Activated effector memory CD4-positive, alpha-beta T cell treated with anti-CD3 and anti-CD28 coated beads, Interleukin-2, amount 50 U/mL, for 16 hours (primary cell): ENCODE measurements around the gene CMTM2.
A peak's percentile ranks its signal among the peaks of the same experiment; 100 is the strongest.
"Not testable (repeated sequence)": the region's sequence is repeated elsewhere in the genome, so short reads cannot be mapped to it uniquely, and the experiment has no call there.

Experiments used
- DNase-seq: peaks from one replicate; pipeline ENCODE4 v3.0.0-alpha.2; 2020

Gene CMTM2

GRCh38 chr16:66587881-66588600 is 8.8 kb downstream of the CMTM2 start:
- DNase-seq: no peak

GRCh38 chr16:66588981-66589713 is 9.9 kb downstream of the CMTM2 start:
- peak; percentile 83 for DNase-seq

DNA sequence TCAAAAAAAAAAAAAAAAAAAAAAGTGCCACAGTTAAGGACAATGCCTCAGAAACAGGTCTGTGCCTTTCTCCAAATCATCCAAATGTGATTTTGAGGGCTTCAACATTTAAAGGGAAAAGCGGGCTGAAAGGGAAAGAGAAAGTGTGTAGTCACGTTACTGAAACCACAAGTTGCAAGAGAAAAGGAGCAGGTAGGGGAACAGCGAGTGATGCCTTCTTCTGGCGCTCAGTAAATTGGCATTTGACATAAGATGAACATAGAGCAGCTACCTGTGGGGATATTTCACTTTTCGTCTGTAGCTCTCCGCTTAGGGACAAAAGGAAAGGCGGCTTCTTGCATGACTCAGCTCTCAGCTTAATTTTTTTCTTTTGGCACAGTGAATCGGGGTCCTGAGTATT is 11.1 kb downstream of the CMTM2 start:
- DNase-seq: no peak

GRCh38 chr16:66591018-66591417 is 11.8 kb downstream of the CMTM2 start:
- DNase-seq: no peak

GRCh38 chr16:66592241-66592640 is 13.0 kb downstream of the CMTM2 start:
- DNase-seq: no peak

DNA sequence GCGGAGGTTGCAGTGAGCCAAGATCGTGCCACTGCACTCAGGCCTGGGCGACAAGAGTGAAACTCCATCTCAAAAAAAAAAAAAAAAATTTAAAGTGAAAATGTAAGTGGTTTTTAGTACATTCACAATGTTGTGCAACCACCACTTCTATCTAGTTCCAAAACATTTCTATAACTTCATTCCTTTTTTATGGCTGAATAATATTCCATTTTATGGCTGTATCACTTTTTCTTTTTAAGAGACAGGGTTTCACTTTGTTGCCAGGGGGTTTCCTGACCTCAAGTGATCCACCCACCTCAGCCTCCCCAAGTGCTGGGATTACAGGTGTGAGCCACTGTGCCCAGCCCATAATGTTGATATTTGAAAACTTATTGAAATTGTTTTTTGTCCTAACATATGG is 13.6 kb downstream of the CMTM2 start:
- DNase-seq: no peak

- no peak for DNase-seq
Observed at GRCh38 chr16:66594739-66595138, 15.5 kb downstream of the CMTM2 start.

GRCh38 chr16:66596559-66596958 is 17.3 kb downstream of the CMTM2 start:
- not testable (repeated sequence) for DNase-seq

- DNase-seq: no peak
Observed at GRCh38 chr16:66596986-66597848, 18.0 kb downstream of the CMTM2 start.

- DNase-seq: no peak
Observed at GRCh38 chr16:66598111-66598510, 18.8 kb downstream of the CMTM2 start.

DNA sequence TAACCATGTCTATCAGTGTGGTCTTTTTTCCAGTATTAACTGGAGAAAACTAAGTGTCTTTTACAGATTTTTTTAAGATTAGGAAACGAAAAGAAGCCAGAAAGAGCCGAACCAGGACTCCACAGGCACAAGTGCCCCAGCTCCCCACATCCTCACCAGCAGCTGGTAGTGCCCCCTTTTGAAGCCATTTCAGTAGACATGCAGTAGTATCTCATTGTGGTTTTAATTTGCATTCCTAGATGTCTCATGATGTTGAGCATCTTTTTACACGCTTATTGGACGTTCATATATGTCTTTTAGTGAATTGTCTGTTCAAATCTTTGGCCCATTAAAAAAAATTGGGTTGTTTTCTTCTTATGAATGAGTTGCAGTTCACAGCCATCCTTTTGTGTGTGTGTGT is 20.5 kb downstream of the CMTM2 start:
- no peak for DNase-seq

DNA sequence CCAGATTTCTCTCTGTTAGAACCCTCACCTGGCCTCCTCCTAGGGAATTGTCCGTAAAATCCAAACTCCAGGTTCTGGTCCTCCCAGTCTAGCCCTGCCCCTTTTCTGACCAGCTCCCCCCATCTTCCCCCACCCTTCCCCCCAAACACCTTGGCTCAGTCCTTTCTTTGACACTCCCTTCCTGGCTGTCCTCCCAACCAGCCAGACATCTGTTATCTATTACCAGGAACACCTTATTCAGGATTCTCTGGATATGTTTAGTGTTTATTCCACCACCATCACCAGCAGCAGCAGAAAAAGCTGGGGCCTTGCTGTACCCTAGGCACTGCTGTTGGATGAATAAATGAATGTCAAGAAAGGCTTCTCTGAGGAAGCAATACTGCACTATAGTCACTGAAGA is 21.2 kb downstream of the CMTM2 start:
- no peak for DNase-seq

DNA sequence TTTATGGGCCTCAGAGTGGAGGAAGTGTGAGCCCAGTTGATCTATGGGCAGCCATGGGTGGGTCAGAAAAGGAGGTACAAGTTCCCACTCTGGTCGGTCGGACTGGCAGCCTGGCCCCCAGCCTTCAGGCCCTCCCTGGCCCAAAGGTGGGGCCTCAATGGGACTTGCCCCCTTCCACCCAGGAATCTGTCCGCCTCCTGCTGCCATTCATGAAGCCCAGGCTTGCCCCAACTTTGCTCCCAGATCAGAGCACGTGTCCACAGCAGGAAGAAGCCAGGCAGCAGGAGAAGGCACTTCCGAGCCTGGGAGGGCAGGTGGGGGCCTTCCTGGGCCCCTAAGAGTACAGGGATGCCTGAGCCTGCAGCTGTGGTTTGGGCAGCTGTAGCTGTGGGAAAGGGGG is 22.2 kb downstream of the CMTM2 start:
- DNase-seq: no peak

DNA sequence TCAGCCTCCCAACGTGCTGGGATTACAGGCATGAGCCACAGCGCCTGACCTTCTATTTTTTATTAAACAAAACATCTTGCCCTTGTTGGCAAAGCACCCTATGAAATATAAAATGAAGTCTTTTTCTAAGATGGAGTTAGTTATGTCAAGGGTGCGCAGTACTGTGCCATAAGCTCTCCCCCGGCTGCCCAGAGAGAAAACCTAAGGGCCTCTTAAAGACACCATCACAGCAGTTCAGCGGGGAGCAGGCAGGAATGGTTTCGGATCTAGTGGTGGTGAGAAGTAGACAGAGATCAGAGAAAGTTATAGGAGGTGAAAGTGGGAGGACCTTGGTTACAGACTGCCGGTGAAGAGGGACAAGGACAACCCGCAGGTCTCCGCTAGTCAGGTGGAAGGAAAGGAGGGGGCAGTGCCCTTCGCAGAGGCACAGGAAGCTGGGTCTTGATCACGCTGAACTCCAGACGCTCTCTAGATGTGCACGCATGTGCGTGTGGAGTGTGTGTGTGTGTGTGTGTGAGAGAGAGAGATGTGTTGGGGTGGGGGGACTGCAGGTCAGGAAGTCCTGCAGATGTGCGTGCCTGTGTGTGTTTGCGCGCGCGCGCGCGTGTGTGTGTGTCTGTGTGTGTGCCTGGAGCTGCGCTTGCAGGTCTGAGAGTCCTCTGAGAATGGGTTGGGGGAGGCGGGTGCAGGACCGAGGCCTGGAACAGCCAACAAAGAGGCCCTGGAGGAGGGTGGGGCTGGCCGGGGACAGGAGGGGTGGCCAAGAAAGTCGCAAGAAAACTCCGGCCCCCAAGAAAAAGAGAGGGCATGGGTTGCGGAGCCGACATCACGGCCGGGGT is 24.5 kb downstream of the CMTM2 start:
- peak; percentile 89 for DNase-seq

- peak; percentile 91 for DNase-seq
Observed at GRCh38 chr16:66604376-66605176, 25.3 kb downstream of the CMTM2 start, which contains the start of gene CMTM3. CMTM3 (plus strand) TSS chr16:66604704; CDS start chr16:66604806, 102 bp downstream.

- peak; percentile 78 for DNase-seq
Observed at GRCh38 chr16:66605177-66605978, 26.1 kb downstream of the CMTM2 start.

- no peak for DNase-seq
Observed at GRCh38 chr16:66605979-66606751, 26.9 kb downstream of the CMTM2 start.

DNA sequence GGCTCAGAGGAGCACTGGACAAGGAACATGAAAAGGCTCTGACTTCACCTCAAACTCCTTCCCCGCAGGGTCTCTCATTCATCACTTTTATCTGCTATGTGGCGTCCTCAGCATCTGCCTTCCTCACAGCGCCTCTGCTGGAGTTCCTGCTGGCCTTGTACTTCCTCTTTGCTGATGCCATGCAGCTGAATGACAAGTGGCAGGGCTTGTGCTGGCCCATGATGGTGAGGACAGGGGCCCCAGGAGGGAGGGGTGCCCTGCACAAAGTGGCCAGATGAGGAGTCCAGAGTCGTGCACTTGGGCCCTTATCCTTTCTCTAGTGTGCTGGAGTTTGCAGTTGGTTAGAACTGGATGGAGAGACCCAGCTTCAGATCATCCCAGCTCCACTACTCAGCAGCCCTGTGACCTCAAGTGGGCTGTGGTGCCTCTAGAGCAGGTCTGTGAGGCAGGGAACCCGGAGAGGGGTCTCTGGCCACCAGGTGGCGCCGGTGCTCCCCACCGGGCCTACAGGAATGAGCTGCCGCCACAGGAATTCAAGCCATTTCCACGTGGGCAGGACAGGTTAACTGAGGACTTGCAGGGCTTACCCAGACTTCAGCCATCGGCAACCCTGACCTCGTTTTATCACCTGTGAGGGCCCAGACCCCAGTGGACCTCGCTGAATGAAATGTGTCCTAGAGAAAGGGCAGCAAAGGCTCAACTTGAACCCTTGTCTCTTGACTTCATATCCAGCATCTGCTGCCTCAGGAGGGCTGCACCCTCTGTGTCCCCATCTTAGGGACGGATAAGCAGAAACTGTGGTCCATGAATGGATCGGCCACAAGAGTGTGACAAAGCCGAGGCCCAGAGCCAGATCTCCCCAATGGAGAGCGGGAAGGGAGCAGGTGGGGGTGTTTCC is 29.2 kb downstream of the CMTM2 start:
- peak; percentile 93 for DNase-seq

- no peak for DNase-seq
Observed at GRCh38 chr16:66609139-66609510, 29.9 kb downstream of the CMTM2 start.
